GM18867 (cell line): ENCODE results near the gene ENOX1.

ENCODE experiments used
- ATAC-seq: cut with Tn5 transposase; IDR thresholded peaks from one replicate; pipeline ENCODE4 v1.9.1; 2021; ENCODE audit warnings: mild to moderate bottlenecking, moderate library complexity; ENCODE audit not compliant: unreplicated experiment

The ENOX1 gene

GRCh38 chr13:43611281-43612273 lies 175.2 kb downstream of the ENOX1 start:
- no peak for ATAC-seq

- ATAC-seq, result no peak
These were observed 178.2 kb downstream of the ENOX1 start for GRCh38 chr13:43608400-43609137.

GRCh38 chr13:43597599-43597945 lies 189.2 kb downstream of the ENOX1 start:
- no peak for ATAC-seq

- ATAC-seq, result no peak
These were observed 189.7 kb downstream of the ENOX1 start for GRCh38 chr13:43596924-43597598.

GRCh38 chr13:43596006-43596405 lies 190.8 kb downstream of the ENOX1 start:
- ATAC-seq, result no peak

- no peak for ATAC-seq
These were observed 199.4 kb downstream of the ENOX1 start for GRCh38 chr13:43587376-43587775.

GRCh38 chr13:43584751-43585150 lies 202.0 kb downstream of the ENOX1 start:
- no peak for ATAC-seq

GRCh38 chr13:43583321-43583720 lies 203.5 kb downstream of the ENOX1 start:
- no peak for ATAC-seq

- no peak for ATAC-seq
These were observed 206.5 kb downstream of the ENOX1 start for GRCh38 chr13:43580280-43580679.

- no peak for ATAC-seq
These were observed 207.5 kb downstream of the ENOX1 start for GRCh38 chr13:43579321-43579720.

GRCh38 chr13:43574605-43575004 lies 212.2 kb downstream of the ENOX1 start:
- no peak for ATAC-seq

GRCh38 chr13:43573802-43574514 lies 212.8 kb downstream of the ENOX1 start:
- no peak for ATAC-seq

GRCh38 chr13:43573361-43573740 lies 213.4 kb downstream of the ENOX1 start:
- ATAC-seq, result no peak

GRCh38 chr13:43572656-43573360 lies 214.0 kb downstream of the ENOX1 start:
- ATAC-seq, result no peak

GRCh38 chr13:43569658-43570057 lies 217.1 kb downstream of the ENOX1 start:
- ATAC-seq, result no peak

GRCh38 chr13:43567608-43568007 lies 219.2 kb downstream of the ENOX1 start:
- ATAC-seq, result no peak

GRCh38 chr13:43564952-43565351 lies 221.8 kb downstream of the ENOX1 start:
- ATAC-seq, result no peak

- no peak for ATAC-seq
These were observed 225.7 kb downstream of the ENOX1 start for GRCh38 chr13:43561081-43561480.

GRCh38 chr13:43558939-43559338 lies 227.8 kb downstream of the ENOX1 start:
- no peak for ATAC-seq

- no peak for ATAC-seq
These were observed 228.4 kb downstream of the ENOX1 start for GRCh38 chr13:43558326-43558725.
